Ascending aorta (tissue), 2 donors: ENCODE results near the gene SHB. TPM values are rescaled to one million over a fixed set of nuclear protein-coding genes. Genes with fewer than 3 reads are reported as not detected.

Source experiments
- DNase-seq, 2 donors: peaks; one replicate each; pipeline ENCODE4 v3.0.0-alpha.2; 2019; ENCODE audit warnings: low spot score in 2 of 2
- H3K27ac ChIP-seq, 2 donors: fragments of 200-600 bp; sonication (generic); one replicate each; pipeline ENCODE4 v1.5.1; 2016 to 2017; ENCODE audit warnings: mild to moderate bottlenecking in 1 of 2
- H3K27me3 ChIP-seq: fragments of 200-600 bp; sonication (generic); one replicate; pipeline ENCODE4 v1.5.1; 2017
- H3K36me3 ChIP-seq, 2 donors: fragments of 200-600 bp; sonication (generic); one replicate each; pipeline ENCODE4 v1.5.1; 2016
- H3K4me1 ChIP-seq, 2 donors: fragments of 200-600 bp; sonication (generic); one replicate each; pipeline ENCODE4 v1.5.1; 2016 to 2017; ENCODE audit warnings: mild to moderate bottlenecking in 1 of 2
- H3K4me3 ChIP-seq, 2 donors: fragments of 200-600 bp; sonication (generic); one replicate each; pipeline ENCODE4 v1.5.1; 2016 to 2017; ENCODE audit warnings: mild to moderate bottlenecking in 1 of 2
- H3K9me3 ChIP-seq, 2 donors: fragments of 200-600 bp; sonication (generic); one replicate each; pipeline ENCODE4 v1.5.1; 2016
- intact Hi-C: fragments of 100-400 bp; cut with DNase I; formaldehyde crosslinking; loops from one replicate; pipeline ENCODE4 v1.15.1; 2023
- total RNA-seq: library from RNA; depleted of rRNA; stranded (reverse); fragments of >200 nt; gene quantifications from one replicate; pipeline ENCODE4 v1.1.0, GENCODE V29; 2016
- TF ChIP-seq, protein P1 (sequence below), 3 experiments: fragments of 200-600 bp in 2 of 3; fragments of 450-650 bp in 1 of 3; sonication (generic) in 2 of 3; IDR thresholded peaks; one replicate each; pipeline ENCODE4 v1.5.1; 2016 to 2019; ENCODE audit warnings: antibody characterized with exemption in 3 of 3, mild to moderate bottlenecking in 1 of 3, moderate library complexity in 1 of 3

The SHB gene
- total RNA-seq, 1 donor from 2014 or later: 77.8 TPM

DNA sequence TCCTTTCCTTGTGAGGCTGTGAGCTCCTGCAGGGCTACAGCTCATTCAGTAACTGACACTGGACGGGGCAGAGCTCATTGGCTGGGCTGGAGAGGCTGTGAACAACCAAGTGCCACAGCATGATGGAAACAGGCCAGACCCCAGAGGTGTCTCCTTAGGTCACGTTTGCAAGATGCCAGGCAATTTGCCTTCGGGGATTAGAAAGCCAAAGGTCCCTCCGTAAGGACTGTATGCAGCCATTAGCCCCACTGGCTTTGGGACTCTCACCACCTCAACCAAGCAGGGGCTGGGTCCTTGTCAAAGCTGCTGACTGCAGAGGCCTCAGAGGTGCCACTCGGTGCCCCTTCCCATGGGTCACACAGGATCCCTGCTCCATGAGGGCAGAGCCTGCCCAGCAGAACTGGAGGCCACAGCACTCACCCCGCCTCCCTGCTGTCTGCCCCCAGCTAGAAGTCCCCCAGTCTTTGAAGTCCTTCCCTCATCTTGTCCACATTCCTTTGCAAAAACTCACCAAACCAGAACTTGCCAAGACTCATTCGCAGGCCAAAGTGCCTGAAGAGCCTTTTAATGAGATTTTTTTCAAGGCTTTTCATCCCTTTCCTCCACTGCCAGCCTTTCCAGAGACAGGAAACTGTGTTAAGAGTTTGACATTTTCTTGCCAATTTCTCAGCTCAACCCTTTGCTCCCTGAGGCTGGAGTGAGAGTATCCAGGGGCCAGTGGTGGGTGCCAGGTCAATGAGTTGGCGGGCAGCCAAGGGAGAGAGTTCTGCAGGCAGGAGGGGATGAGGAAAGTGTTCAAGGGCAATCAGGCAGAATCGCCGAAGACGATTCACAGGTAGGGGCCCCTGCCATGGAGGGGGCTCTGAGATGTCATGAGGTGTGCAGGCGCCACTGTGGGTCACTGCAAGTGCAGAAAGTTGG lies 125.4 kb downstream of the SHB start:
- Histone ChIP-seq H3K36me3 (peaks cover 14 to 19% of the 10 kb centered on the region in 2 donors), H3K4me3 (no peak overlapping the region), H3K4me1 (peaks cover 25 to 42% of the 10 kb centered on the region in 2 donors), H3K27me3 (no peaks in the 10 kb centered on the region), H3K9me3 (no peaks in the 10 kb centered on the region), H3K27ac (peak overlapping the region; percentile 65 to 79)
- intact Hi-C loops: loop anchor here (1.0 kb wide), 2 partner anchors 10 to 21 kb away; no protein-coding TSS in a partner anchor
- DNase-seq: peak in 1 of 2 donors; percentile 85
- TF ChIP-seq, protein P1, sequence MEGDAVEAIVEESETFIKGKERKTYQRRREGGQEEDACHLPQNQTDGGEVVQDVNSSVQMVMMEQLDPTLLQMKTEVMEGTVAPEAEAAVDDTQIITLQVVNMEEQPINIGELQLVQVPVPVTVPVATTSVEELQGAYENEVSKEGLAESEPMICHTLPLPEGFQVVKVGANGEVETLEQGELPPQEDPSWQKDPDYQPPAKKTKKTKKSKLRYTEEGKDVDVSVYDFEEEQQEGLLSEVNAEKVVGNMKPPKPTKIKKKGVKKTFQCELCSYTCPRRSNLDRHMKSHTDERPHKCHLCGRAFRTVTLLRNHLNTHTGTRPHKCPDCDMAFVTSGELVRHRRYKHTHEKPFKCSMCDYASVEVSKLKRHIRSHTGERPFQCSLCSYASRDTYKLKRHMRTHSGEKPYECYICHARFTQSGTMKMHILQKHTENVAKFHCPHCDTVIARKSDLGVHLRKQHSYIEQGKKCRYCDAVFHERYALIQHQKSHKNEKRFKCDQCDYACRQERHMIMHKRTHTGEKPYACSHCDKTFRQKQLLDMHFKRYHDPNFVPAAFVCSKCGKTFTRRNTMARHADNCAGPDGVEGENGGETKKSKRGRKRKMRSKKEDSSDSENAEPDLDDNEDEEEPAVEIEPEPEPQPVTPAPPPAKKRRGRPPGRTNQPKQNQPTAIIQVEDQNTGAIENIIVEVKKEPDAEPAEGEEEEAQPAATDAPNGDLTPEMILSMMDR (IDR thresholded peaks at IDR 0.05): no peak

DNA sequence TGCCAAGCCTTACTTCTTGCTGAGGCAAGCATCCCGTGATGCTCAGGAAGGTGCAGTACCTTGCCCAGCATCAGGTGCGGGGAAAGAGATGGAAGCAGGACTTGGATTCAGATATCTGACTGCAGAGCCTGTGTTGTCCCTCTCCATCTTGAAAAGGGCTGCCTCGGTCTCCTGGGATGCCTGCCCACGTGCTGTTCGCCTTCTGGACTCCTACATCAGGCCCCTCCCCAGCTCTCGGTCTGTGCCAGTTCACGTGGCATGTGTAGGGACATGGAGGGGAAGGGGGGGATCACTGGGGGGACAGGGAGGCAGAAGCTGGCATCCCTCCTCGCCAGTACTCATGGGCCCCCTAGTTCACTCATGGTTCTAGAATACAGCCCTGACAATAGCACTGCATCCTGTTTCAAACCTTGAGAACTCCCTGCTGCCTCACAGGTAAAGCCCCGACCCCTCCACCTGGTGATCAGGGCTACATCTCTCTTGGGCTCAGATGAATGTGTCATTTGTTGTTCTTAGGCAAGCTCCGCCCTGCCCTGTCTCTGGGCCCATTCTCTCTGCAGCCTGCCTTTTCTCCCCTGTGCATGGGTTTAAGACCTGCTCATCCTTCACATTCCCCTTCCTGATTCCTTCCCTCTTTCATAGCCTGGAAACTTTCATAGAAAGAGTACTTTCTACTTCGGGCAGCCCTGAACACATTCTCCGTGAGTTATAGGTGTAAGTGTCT lies 126.2 kb downstream of the SHB start:
- no peaks in the 10 kb centered on the region for H3K9me3 ChIP-seq
- peaks cover 27 to 43% of the 10 kb centered on the region in 2 donors for H3K4me1 ChIP-seq
- H3K27ac ChIP-seq: peak overlapping the region; percentile 65 to 79
- TF ChIP-seq, protein P1 (IDR thresholded peaks at IDR 0.05): no peak
- H3K27me3 ChIP-seq: no peaks in the 10 kb centered on the region
- intact Hi-C loops: loop anchor here (1.0 kb wide), 2 partner anchors 11 to 22 kb away; no protein-coding TSS in a partner anchor
- H3K4me3 ChIP-seq: no peak overlapping the region
- H3K36me3 ChIP-seq: peaks cover 10 to 19% of the 10 kb centered on the region in 2 donors
- no peak for DNase-seq

DNA sequence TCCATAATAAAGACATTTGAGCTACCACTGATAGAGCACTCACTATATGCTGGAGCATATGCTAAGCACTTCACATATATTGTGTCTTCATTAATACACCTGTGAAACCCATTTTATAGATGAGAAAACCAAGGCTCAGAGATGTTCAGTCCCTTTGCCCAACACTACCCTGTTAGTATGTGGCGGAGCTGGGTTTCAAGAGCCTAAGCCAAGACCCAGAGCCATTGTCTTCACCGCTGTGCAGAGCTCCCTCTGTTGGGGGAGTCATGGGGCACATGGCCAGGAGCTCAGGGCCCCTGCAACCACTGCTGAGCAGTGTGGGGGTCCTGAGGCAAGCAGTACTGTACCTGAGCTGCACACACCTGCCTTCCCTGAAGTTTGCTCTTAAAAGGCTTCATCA lies 127.8 kb downstream of the SHB start:
- intact Hi-C loops: no loop called here
- Histone ChIP-seq H3K36me3 (peaks cover 5 to 6% of the 10 kb centered on the region in 2 donors), H3K4me3 (no peak overlapping the region), H3K4me1 (peaks cover 32 to 41% of the 10 kb centered on the region in 2 donors), H3K9me3 (no peaks in the 10 kb centered on the region), H3K27me3 (no peaks in the 10 kb centered on the region), H3K27ac (peak overlapping the region in 1 of 2 donors; percentile 79)
- TF ChIP-seq, protein P1 (IDR thresholded peaks at IDR 0.05): no peak
- DNase-seq: no peak

DNA sequence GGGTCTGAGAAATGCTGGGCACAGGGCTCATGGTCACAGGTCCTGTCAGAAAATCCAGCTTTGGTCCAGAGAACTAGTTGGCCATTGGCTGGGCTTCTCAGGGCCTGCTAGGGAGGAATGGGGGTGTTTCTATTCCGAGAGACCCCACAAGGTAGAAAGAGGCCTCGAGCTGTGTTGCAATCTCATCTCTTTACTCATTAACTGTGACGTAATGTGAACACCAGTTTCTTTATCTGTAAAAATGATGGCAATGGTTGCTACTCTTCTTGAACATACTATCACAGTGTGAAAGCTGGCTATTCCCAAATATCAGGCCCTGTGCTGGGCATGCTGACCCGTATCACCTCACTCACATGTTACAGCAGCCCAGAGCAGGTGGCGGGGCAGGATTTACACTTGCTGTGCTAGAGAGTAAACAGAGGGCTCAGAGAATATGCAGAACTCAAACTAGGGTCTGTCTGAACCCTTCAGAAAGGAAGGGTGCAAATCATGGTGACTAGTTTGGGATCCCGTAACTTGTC lies 129.4 kb downstream of the SHB start:
- no peaks in the 10 kb centered on the region for H3K36me3 ChIP-seq
- TF ChIP-seq, protein P1 (IDR thresholded peaks at IDR 0.05): no peak
- H3K9me3 ChIP-seq: no peaks in the 10 kb centered on the region
- H3K4me3 ChIP-seq: no peak overlapping the region
- H3K27ac ChIP-seq: no peak overlapping the region
- intact Hi-C loops: no loop called here
- H3K4me1 ChIP-seq: peaks cover 31 to 38% of the 10 kb centered on the region in 2 donors
- no peak for DNase-seq
- no peaks in the 10 kb centered on the region for H3K27me3 ChIP-seq

DNA sequence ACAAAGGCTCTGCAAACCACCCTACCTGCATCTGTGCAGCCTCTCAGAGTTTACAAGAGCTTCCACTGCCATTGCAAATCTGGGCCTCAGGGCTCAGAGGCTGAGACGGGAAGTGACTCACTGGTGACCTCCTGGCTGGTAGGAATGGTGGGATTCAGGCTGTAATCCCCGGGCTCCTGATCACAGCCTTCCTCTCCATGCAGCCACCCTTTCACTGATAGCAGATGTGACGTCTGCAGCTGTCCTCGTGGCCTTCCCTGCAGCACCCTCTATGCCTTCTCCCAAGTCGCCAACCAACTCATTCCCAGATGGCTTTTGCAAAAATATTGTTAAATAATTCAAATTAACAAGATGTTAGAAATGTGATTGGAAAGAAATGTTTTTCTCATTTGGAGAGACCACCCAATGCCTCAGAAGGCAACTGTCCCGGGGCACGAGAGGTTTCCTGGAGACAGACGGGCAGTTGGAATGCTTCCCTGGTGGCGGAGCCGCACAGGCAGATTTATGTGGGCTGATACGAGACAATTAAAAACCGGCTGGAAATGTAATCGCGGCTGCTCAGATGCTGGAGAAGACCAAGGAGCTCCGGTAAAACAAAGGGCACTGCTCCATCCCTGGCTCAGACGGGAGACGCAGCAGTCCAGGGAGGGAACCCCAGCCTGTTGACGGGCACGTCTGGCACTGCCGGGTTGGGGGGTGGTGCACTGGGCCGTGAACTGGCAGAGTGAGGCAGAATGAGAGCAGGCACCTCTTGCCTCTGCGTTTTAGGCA lies 130.7 kb downstream of the SHB start:
- Histone ChIP-seq H3K36me3 (no peaks in the 10 kb centered on the region), H3K9me3 (no peaks in the 10 kb centered on the region), H3K4me3 (peak overlapping the region in 1 of 2 donors; percentile 23), H3K27ac (peak overlapping the region; percentile 55 to 56), H3K27me3 (no peaks in the 10 kb centered on the region), H3K4me1 (peaks cover 18 to 26% of the 10 kb centered on the region in 2 donors)
- no peak for DNase-seq
- TF ChIP-seq, protein P1 (IDR thresholded peaks at IDR 0.05): no peak
- intact Hi-C loops: no loop called here
